ENCODE data around the gene COL6A2.

COL6A2 gene

DNA sequence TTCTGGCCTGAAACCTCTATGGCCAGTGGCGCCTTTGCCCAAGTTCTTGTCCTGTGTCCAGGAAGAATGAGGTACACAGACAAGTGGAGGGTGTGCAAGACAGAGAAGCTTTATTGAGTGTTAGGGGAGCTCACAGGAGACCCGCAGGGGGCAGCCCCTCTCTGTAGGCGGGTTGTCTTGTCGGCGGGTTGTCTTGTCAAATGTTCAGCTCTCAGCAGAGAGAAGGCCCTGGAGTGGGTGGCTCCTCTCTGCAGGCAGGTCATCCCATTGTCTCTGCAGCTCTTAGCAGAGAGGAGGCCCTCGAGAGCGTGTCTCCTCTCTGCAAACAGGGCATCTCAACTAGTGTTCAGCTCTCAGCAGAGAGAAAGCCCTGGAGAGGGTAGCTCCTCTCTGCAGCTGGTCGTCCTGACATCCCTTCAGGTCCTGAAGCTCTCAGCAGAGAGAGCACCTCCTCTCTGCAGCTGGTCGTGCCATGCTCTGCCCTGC, 11.0 kb downstream of the COL6A2 start:
- H3K9me3 Mint-ChIP-seq, result peaks cover 24 to 39% of the 10 kb centered on the region in 2 donors
- peaks cover 9% of the 10 kb centered on the region for H3K27me3 Mint-ChIP-seq
- peak in 1 of 2 donors; percentile 4 for DNase-seq

DNA sequence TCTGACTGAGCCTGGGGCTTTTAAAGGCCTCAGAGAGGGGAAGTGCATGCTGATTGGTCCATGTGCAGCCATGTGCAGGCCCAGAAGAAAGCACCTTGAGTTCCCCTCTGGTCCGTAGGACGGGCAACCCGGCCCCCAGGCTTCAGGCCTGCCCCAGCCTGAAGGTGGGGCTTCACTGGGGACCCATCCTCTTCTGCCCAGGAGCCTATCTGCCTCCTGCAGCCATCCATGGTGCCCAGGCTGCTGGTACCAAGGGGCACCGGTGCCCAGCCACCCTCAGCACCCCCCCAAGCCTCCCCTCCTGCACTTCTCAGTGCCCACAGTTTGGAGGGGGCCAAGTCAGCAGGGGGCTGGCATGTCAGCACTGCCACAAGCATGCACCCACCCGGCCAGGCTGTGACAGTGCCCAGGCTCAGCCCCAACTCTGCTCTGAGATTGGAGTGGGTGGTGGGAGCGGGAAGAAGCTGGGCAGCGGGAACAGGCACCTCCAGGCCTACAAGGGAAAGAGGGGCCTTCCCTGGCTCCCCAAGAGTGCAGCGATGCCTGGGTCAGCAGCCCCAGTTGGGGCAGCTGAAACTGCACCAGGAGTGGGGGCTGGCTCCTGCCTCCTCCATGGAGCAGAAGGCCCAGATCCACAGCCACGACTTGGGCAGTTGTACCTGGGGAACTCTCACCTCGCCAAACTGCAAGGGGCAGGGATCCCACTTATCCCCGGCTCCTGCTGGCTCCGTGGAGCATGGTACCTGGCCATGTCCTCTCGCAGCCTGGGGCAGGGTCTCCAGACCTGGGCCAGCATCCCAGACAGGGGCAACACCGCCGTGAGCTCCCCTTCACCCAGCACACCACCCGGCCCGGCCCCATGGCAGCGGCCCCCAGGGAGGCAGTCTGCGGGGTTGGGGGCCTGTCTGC, 11.7 kb downstream of the COL6A2 start:
- Mint-ChIP-seq H3K9me3 (peaks cover 17 to 32% of the 10 kb centered on the region in 2 donors), H3K27ac (peak overlapping the region in 1 of 2 donors; percentile 27), H3K4me3 (no peak overlapping the region), H3K27me3 (peaks cover 2% of the 10 kb centered on the region), H3K4me1 (no peaks in the 10 kb centered on the region)
- no peak for ATAC-seq
- peak in 1 of 2 donors; percentile 7 for DNase-seq

More for the DNA sequence above, 11.0 kb downstream of the COL6A2 start:
- Mint-ChIP-seq H3K4me1 (peaks cover 7% of the 10 kb centered on the region), H3K4me3 (no peak overlapping the region), H3K27ac (no peak overlapping the region)
- no peak for ATAC-seq

DNA sequence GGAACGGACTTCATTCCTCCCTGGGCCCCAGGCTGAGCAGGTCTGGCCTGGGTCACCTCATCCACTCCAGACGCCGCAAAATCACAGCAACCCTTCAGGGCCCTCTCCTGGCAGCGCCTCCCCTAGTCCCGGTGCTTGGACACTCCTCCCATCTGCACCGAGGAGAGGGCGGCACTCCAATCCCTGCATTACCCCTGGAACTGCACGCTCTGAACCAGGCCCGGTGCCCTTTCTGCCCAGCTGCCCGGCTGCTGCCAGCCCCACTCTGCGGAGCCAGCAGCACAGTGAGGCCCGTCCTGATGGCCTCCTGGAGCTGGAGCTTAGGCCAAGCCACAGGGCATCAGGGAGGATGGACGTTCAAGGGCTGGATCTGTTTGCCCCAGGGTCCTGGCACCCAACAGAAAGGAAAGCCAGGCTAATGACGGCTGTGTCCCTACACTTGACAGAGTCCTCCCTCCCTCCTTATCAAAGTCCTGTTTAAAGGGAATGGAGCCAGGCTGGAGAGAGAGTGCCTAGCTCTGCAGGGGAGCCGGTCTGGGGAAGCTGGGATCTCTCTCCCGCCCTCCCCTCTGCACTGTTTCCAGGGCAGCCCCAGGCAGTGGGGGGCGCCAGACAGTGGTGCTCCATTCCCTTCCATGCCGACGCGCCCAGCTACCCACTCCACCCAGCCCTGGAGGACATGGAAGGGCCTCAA, 12.7 kb downstream of the COL6A2 start:
- Mint-ChIP-seq H3K27ac (peak overlapping the region in 1 of 2 donors; percentile 59), H3K4me1 (no peaks in the 10 kb centered on the region), H3K27me3 (no peaks in the 10 kb centered on the region), H3K4me3 (no peak overlapping the region), H3K9me3 (peaks cover 17 to 26% of the 10 kb centered on the region in 2 donors)
- DNase-seq (peak in 1 of 2 donors; percentile 7), ATAC-seq (no peak)

DNA sequence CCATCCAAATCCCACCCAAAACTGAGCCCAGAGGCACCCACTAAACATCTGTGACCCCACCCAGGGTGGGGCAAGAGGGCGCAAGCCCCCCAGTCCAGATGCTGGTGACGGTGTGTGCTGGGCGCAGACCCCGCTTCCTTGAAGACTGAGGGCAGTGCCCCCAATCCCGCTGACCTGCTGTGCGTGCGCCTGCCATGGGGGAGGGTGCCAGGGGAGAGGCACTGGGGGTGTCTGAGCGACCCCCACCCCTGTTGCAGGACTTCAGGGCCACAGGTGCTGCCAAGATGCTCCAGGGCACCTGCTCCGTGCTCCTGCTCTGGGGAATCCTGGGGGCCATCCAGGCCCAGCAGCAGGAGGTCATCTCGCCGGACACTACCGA, 13.3 kb downstream of the COL6A2 start:
- no peak for ATAC-seq
- peak in 1 of 2 donors; percentile 7 for DNase-seq

DNA sequence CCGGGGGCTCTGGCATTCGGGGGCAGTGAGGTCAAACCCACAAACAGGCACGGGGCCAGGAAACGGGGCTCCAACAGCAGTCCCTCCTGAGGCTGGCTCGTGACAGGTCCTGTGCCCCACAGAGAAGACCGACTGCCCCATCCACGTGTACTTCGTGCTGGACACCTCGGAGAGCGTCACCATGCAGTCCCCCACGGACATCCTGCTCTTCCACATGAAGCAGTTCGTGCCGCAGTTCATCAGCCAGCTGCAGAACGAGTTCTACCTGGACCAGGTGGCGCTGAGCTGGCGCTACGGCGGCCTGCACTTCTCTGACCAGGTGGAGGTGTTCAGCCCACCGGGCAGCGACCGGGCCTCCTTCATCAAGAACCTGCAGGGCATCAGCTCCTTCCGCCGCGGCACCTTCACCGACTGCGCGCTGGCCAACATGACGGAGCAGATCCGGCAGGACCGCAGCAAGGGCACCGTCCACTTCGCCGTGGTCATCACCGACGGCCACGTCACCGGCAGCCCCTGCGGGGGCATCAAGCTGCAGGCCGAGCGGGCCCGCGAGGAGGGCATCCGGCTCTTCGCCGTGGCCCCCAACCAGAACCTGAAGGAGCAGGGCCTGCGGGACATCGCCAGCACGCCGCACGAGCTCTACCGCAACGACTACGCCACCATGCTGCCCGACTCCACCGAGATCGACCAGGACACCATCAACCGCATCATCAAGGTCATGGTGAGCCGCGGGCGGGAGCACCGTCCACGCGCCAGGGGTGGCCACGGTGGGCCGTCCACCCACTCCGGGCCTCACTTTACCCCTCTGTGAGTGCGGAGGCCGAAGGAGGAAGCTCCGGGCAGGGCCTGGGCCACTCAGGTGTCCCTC, 14.2 kb downstream of the COL6A2 start:
- ATAC-seq, result no peak
- Mint-ChIP-seq H3K9me3 (peaks cover 12% of the 10 kb centered on the region in 2 donors), H3K4me3 (no peak overlapping the region), H3K27me3 (no peaks in the 10 kb centered on the region), H3K27ac (no peak overlapping the region), H3K4me1 (no peaks in the 10 kb centered on the region)
- DNase-seq, result peak in 1 of 2 donors; percentile 6

More for the DNA sequence above, 13.3 kb downstream of the COL6A2 start:
- Mint-ChIP-seq H3K4me1 (no peaks in the 10 kb centered on the region), H3K4me3 (no peak overlapping the region), H3K27me3 (no peaks in the 10 kb centered on the region), H3K9me3 (peaks cover 17 to 21% of the 10 kb centered on the region in 2 donors), H3K27ac (no peak overlapping the region)

DNA sequence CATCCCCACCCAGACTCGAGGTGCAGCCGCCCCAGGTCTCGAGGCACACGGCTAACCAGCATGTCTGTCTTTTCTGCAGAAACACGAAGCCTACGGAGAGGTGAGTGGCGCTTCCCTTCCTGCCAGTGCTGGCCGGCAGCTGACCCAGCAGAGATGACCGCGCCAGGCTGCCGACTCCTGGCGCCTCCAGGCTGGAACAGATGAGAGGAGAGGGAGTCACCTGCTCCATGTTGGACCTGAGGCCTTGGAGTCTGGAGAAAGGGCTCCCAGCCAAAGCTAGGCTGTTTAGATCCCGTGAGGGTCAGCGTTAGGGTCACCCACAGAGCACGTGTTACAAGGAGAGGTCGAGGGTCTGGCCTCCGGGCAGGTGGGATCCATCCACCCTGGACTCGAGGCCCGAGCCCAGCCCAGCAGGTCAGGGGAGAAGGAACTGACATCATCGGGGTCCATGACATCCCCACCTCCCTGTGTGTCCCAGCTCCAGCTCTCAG, 14.9 kb downstream of the COL6A2 start:
- Mint-ChIP-seq H3K4me3 (no peak overlapping the region), H3K9me3 (peaks cover 5 to 6% of the 10 kb centered on the region in 2 donors), H3K4me1 (no peaks in the 10 kb centered on the region), H3K27ac (no peak overlapping the region), H3K27me3 (no peaks in the 10 kb centered on the region)
- DNase-seq (peak in 1 of 2 donors; percentile 7), ATAC-seq (no peak)

DNA sequence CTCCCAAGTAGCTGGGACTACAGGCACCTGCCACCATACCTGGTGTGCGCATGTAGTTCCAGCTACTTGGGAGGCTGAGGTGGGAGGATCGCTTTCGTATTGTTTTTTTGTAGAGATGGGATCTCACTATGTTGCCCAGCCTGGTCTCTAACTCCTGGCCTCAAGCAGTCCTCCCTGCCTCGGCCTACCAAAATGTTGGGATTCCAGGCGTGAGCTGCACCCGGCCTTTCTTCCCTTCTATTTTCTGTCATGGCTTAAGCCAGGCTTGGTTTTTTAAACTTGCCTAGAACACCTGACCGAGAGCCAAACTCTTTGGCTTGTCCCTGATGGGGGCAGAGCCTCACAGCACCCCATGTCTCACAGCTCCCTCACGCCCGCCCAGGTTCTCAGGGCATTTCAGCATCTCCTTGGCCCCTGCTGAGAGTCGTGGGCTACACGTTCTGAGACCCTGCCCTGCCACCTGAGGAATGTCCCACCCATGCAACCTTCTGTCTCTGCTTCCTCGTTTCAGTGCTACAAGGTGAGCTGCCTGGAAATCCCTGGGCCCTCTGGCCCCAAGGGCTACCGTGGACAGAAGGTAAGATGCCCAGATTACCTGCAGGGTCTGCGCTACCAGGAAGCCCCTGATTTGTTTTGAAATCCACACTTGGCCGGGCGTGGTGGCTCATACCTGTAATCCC, 15.7 kb downstream of the COL6A2 start:
- H3K4me1 Mint-ChIP-seq, result no peaks in the 10 kb centered on the region
- H3K4me3 Mint-ChIP-seq, result no peak overlapping the region
- DNase-seq (peak in 1 of 2 donors; percentile 1), ATAC-seq (no peak)
- H3K27ac Mint-ChIP-seq, result peak overlapping the region in 1 of 2 donors; percentile 76
- no peaks in the 10 kb centered on the region for H3K9me3 Mint-ChIP-seq
- no peaks in the 10 kb centered on the region for H3K27me3 Mint-ChIP-seq

DNA sequence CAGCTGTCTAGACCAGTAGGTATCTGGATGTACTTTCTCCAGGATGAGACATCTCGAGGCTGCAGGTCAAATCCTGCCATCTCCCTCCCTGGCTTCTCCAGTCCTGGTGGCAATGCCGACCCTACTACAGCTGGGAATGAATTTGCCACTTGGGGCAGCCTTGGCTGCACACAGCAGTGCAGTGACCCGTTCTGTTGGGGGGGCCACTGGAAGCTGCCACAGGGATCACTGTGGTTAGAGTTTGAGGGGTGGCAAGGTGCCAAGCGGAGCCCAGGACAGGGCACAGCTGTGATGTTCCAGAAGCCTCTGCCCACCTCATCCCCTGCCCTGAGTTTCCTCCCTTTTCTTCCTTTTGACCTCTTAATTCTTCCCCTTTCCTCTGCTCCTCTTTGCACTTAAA, 17.1 kb downstream of the COL6A2 start:
- Mint-ChIP-seq H3K27ac (no peak overlapping the region), H3K27me3 (no peaks in the 10 kb centered on the region), H3K4me3 (no peak overlapping the region), H3K4me1 (no peaks in the 10 kb centered on the region), H3K9me3 (no peaks in the 10 kb centered on the region)
- DNase-seq (peak in 1 of 2 donors; percentile 6), ATAC-seq (no peak)

DNA sequence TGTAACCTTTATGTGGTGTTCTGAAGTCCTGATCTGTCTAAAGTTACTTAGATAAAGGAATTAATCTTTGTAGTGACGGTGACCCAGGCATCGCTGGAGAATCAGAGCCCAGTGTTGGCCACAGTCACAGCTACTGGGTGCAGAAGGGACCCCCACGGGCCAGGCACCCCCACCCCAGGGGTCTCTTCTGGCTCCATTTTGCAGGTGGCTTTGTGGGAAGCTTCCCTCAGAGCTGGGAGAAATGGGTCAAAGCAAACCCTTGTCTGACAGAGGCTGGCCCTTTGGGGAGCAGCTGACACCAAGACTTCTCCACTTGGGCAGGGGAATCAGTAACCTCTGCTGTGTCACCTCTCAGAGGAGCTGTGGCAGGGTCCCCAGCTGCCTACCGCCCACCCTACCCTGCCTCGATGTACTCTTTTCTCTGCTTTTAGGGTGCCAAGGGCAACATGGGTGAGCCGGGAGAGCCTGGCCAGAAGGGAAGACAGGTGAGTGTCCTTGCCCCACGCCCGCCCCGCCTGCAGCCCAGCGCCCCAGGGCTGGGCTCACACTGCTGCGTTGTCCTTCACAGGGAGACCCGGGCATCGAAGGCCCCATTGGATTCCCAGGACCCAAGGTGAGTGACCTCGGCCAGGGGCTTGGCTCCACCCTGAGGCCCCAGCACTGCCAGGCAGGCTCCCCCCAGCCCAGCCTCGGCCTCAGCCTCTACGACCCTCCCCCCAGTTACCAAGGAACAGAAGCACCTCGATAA, 17.7 kb downstream of the COL6A2 start:
- no peak overlapping the region for H3K4me3 Mint-ChIP-seq
- no peaks in the 10 kb centered on the region for H3K9me3 Mint-ChIP-seq
- H3K4me1 Mint-ChIP-seq, result no peaks in the 10 kb centered on the region
- DNase-seq (peak in 1 of 2 donors; percentile 3), ATAC-seq (no peak)
- H3K27ac Mint-ChIP-seq, result no peak overlapping the region
- no peaks in the 10 kb centered on the region for H3K27me3 Mint-ChIP-seq

DNA sequence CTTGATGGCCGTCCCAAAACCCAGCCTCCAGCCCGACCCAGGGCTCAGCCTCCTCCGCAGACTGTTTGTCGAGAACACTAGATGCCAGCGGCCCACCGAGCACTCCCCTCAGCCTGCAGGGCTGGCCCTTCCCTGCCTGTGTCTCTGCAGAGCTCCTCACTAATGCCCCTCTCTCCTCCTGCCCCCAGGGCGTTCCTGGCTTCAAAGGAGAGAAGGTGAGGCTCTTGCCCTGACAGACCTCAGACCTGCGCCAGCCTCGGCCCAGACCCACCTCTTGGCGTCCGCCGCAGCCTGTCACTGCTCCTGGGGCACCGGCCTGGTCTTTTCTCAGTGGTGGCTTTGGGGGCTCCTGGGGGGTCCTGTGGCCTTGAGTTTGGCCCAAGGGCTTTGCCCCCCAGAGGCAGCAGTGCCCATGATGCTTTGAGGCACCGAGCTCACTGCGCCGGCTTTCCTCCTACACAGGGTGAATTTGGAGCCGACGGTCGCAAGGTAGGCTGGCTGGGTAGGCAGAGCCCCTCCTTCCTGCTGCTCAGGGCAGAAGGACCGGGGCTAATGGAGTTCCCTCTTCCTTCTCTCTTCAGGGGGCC, 18.4 kb downstream of the COL6A2 start:
- DNase-seq (peak in 1 of 2 donors; percentile 6), ATAC-seq (no peak)
- H3K4me3 Mint-ChIP-seq, result no peak overlapping the region
- H3K4me1 Mint-ChIP-seq, result no peaks in the 10 kb centered on the region
- no peaks in the 10 kb centered on the region for H3K27me3 Mint-ChIP-seq
- no peak overlapping the region for H3K27ac Mint-ChIP-seq
- no peaks in the 10 kb centered on the region for H3K9me3 Mint-ChIP-seq

DNA sequence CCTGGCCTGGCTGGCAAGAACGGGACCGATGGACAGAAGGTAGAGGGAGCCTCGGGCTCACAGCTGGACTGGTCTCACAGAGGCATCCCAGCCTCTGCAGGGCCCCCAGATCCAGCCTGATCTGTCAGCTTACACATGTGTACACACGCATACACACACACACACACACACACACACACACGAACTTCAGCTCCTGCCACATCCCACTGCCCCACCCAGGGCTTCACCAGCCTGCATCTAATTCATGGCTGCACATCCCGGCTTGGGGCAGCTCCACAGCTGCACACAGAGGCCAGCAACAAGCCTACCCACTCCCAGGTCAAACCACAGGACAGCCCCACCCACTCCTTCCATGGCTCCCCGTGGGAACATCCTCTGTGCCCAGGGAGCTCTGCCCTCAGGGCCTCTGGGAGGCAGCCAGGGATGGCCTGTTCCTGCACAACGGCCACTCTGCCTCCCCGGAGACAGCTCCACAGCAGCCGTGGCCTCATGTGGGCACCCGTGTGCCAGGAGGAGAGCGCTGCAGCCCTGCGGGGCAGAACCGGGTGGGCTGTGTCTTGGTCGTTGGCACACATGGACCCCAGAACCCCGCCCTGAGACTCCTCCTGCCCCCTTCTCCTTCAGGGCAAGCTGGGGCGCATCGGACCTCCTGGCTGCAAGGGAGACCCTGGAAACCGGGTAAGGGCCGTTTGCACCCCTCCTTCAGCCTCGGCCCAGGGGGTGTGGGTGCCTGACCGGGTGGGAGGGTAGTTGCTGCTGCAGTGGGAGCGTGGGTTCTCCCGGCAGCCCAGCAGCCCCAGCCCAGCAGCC, 19.1 kb downstream of the COL6A2 start:
- ATAC-seq (no peak), DNase-seq (peak in 1 of 2 donors; percentile 7)
- Mint-ChIP-seq H3K27ac (peak overlapping the region in 1 of 2 donors; percentile 46), H3K9me3 (no peaks in the 10 kb centered on the region), H3K4me3 (no peak overlapping the region), H3K27me3 (no peaks in the 10 kb centered on the region), H3K4me1 (no peaks in the 10 kb centered on the region)

DNA sequence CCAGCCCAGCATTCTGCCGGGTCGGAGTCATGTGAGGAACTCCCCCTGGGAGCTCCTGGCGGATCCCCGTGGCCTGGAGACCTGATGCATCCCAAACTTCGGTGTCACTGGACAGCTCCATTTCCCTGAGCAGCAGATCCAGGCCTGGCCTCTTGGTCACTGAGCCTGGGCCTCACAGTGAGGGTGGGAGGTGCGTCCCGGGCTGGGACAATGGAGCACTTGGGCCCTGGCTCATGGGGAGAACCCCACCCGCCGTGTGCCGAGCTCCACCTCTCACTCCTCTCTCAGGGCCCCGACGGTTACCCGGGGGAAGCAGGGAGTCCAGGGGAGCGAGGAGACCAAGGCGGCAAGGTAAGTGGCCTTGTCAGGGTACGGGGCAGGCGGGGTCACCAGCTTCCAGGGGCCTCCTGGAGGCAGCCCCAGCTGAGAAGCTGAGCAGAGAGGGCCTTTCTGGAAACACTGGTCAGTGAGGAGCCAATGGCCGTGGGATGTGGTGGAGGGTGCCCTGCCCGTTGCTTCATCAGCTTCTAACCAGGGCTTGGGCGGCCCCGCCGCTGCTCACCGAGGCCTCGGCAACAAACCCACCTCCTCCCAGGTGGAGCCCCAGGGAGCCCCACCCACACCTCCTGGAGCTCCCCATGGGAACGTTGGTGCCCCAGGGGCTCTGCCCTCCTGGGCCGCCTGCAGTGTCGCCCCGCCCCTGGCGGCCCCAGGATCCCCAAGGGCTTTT, 19.8 kb downstream of the COL6A2 start:
- H3K9me3 Mint-ChIP-seq, result no peaks in the 10 kb centered on the region
- H3K27ac Mint-ChIP-seq, result no peak overlapping the region
- no peaks in the 10 kb centered on the region for H3K27me3 Mint-ChIP-seq
- DNase-seq, result peak in 1 of 2 donors; percentile 8
- no peak for ATAC-seq
- H3K4me1 Mint-ChIP-seq, result no peaks in the 10 kb centered on the region
- H3K4me3 Mint-ChIP-seq, result no peak overlapping the region

Measured in stimulated activated naive CD8-positive, alpha-beta T cell treated with anti-CD3 and anti-CD28 coated beads, Interleukin-15, amount 100 ng/mL, for 72 hours (primary cell).